Fibroblast of lung (primary cell): ENCODE measurements around the gene ENKUR. TPM values are rescaled to one million over a fixed set of nuclear protein-coding genes. Genes with fewer than 3 reads are reported as not detected.

Experiments used
- DNase-seq, 2 donors: peaks; one replicate each; pipeline versions ENCODE4 v3.0.0 to v3.0.0-alpha.2; 2010; ENCODE audit warnings: low read depth in 2 of 2
- H2AFZ ChIP-seq: 2 replicates; pipeline ENCODE4 v1.5.1; 2012; ENCODE audit warnings: low read length, control low read depth, inconsistent platforms
- H3K27ac ChIP-seq: 2 replicates; pipeline ENCODE4 v1.5.1; 2011; ENCODE audit warnings: low read length, control low read depth; ENCODE audit not compliant: insufficient read depth
- H3K27me3 ChIP-seq: 2 replicates; pipeline ENCODE4 v1.5.1; 2011; ENCODE audit warnings: mild to moderate bottlenecking, low read length; ENCODE audit not compliant: control insufficient read depth, insufficient read depth
- H3K36me3 ChIP-seq: 2 replicates; pipeline ENCODE4 v1.5.1; 2011; ENCODE audit warnings: low read length; ENCODE audit not compliant: control insufficient read depth, insufficient read depth
- H3K4me1 ChIP-seq: 2 replicates; pipeline ENCODE4 v1.5.1; 2011; ENCODE audit warnings: low read length; ENCODE audit not compliant: control insufficient read depth, insufficient read depth; ENCODE audit errors: extremely low read depth
- H3K4me2 ChIP-seq: 2 replicates; pipeline ENCODE4 v1.5.1; 2011; ENCODE audit warnings: low read length, control low read depth; ENCODE audit not compliant: insufficient read depth; ENCODE audit errors: extremely low read depth
- H3K4me3 ChIP-seq, 4 experiments: fragments of 200-600 bp in 1 of 4; sonication (generic) in 1 of 4; replicated peaks in 1 of 4; 2 replicates each; pipeline ENCODE4 v1.5.1; 2011 to 2016; ENCODE audit warnings: low read length in 4 of 4, low read depth in 3 of 4, mild to moderate bottlenecking in 3 of 4, control low read depth in 2 of 4, inconsistent platforms in 1 of 4, mixed read lengths in 1 of 4; ENCODE audit not compliant: insufficient read depth in 1 of 4; ENCODE audit errors: control extremely low read depth in 1 of 4
- H3K79me2 ChIP-seq: 2 replicates; pipeline ENCODE4 v1.5.1; 2012; ENCODE audit warnings: mild to moderate bottlenecking, low read length, inconsistent platforms; ENCODE audit not compliant: control insufficient read depth, insufficient read depth
- H3K9ac ChIP-seq: 2 replicates; pipeline ENCODE4 v1.5.1; 2011; ENCODE audit warnings: mild to moderate bottlenecking, low read length, control low read depth; ENCODE audit not compliant: insufficient read depth
- H3K9me3 ChIP-seq: 2 replicates; pipeline ENCODE4 v1.5.1; 2012; ENCODE audit warnings: low read depth, low read length; ENCODE audit not compliant: control insufficient read depth, insufficient read depth
- H4K20me1 ChIP-seq: 2 replicates; pipeline ENCODE4 v1.5.1; 2011; ENCODE audit warnings: low read length; ENCODE audit not compliant: control insufficient read depth, insufficient read depth; ENCODE audit errors: extremely low read depth
- EZH2 ChIP-seq: IDR thresholded peaks from 2 replicates; pipeline ENCODE4 v1.5.1; 2012; ENCODE audit warnings: low read length, control low read depth, mild to moderate bottlenecking; ENCODE audit errors: missing control alignments
- polyA plus RNA-seq, 2 donors: library from polyadenylated mRNA; depleted of rRNA in 1 of 2; stranded (reverse) in 1 of 2; unstranded in 1 of 2; fragments of >200 nt; gene quantifications; 2 replicates each; pipeline ENCODE4 v1.2.1, GENCODE V29; 2011 to 2012; ENCODE audit warnings: missing spikeins in 1 of 2
- total RNA-seq: library from RNA; depleted of rRNA; stranded (reverse); fragments of >200 nt; gene quantifications from 2 replicates; pipeline ENCODE4 v1.2.1, GENCODE V29; 2014
- TF ChIP-seq, protein P1 (sequence below), 2 donors: IDR thresholded peaks in 1 of 2; conservative IDR thresholded peaks in 1 of 2; 1 replicate in 1 of 2; 2 replicates in 1 of 2; pipeline ENCODE4 v1.5.1; 2011 to 2012; ENCODE audit warnings: low read length in 2 of 2, control low read depth in 1 of 2, inconsistent platforms in 1 of 2, low read depth in 1 of 2, mild to moderate bottlenecking in 1 of 2

ENKUR gene
- total and polyA plus RNA-seq, 2 donors (not counting 1 experiment from before 2014, with no cell fraction given) = 0.06 to 0.17 TPM

DNA sequence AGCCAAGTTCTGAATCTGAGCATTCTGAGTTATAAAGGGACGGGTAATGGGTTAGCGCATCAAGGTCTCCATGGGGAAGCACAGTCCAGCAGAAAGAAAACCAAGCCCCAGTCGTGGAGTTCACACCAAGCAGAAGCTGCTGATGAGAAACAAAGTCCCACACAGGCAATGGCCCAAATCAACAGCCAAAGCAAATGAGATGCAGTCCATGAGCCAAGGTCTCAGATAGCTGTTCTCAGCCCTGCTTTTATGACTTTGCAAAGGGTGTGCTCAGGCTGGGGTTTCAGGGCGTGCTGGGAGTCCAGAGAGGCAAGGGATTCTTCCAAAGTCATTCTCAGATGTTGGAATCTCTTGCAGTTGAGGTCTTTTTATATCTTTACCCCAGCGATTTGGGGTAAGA, 32.5 kb upstream of the ENKUR start:
- Histone ChIP-seq H3K4me2 (no peak overlapping the region), H3K27ac (no peak overlapping the region), H3K9me3 (no peaks in the 10 kb centered on the region), H2AFZ (no peak overlapping the region), H3K4me1 (no peaks in the 10 kb centered on the region), H3K9ac (no peak overlapping the region), H3K79me2 (no peaks in the 10 kb centered on the region), H3K4me3 (no peak overlapping the region), H4K20me1 (no peaks in the 10 kb centered on the region), H3K27me3 (no peaks in the 10 kb centered on the region), H3K36me3 (no peaks in the 10 kb centered on the region)
- no peak for TF ChIP-seq EZH2
- TF ChIP-seq, protein P1, sequence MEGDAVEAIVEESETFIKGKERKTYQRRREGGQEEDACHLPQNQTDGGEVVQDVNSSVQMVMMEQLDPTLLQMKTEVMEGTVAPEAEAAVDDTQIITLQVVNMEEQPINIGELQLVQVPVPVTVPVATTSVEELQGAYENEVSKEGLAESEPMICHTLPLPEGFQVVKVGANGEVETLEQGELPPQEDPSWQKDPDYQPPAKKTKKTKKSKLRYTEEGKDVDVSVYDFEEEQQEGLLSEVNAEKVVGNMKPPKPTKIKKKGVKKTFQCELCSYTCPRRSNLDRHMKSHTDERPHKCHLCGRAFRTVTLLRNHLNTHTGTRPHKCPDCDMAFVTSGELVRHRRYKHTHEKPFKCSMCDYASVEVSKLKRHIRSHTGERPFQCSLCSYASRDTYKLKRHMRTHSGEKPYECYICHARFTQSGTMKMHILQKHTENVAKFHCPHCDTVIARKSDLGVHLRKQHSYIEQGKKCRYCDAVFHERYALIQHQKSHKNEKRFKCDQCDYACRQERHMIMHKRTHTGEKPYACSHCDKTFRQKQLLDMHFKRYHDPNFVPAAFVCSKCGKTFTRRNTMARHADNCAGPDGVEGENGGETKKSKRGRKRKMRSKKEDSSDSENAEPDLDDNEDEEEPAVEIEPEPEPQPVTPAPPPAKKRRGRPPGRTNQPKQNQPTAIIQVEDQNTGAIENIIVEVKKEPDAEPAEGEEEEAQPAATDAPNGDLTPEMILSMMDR (conservative IDR thresholded peaks at IDR 0.05 in 1 of 2, IDR thresholded peaks at IDR 0.05 in 1 of 2; ENCODE audit: low read depth in 1 of 2, low read length in 2 of 2) = no peak
- DNase-seq = peak in 1 of 2 donors; percentile 13

DNA sequence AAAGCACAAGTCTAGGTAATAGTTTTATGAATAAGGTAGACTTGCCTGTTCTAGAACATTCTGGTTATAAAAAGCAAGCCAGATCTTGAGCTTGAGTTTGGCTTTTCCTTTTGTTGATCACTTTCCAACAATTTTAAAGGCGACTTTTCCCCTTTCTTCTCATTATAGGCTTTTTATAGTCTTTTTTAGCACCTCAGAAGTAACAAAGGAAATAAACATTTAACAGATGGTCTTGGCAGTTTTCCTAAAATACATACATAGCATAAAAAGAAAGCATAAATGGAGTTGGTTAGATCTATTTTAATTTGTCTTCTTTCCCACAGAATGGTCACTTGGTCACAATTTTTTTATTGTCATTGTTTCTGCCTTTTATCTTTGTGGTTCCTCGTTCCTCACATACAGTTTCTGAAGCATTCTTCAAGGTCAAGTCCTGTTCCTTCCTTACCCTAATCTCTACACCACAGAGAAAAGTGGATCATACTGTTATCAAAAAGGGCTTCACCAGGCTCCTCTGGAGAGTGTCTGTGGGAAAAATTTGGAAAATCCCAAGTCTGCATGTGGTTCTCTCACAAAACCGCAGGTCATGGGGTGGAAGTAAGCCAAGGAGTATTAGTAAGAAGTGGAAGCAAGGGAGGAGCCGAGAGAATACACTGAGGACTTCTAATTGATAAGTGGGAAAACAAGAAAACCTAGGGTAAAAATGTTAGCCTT, 31.8 kb upstream of the ENKUR start:
- H3K4me1 ChIP-seq = no peaks in the 10 kb centered on the region
- H3K27ac ChIP-seq = no peak overlapping the region
- H3K9ac ChIP-seq = no peak overlapping the region
- no peaks in the 10 kb centered on the region for H4K20me1 ChIP-seq
- no peaks in the 10 kb centered on the region for H3K79me2 ChIP-seq
- DNase-seq = peak; percentile 28 to 94
- TF ChIP-seq EZH2 = no peak
- TF ChIP-seq, protein P1 (conservative IDR thresholded peaks at IDR 0.05 in 1 of 2, IDR thresholded peaks at IDR 0.05 in 1 of 2; ENCODE audit: low read depth in 1 of 2, low read length in 2 of 2) = no peak
- no peak overlapping the region for H3K4me3 ChIP-seq
- no peak overlapping the region for H2AFZ ChIP-seq
- H3K4me2 ChIP-seq = no peak overlapping the region
- no peaks in the 10 kb centered on the region for H3K27me3 ChIP-seq
- no peaks in the 10 kb centered on the region for H3K36me3 ChIP-seq
- H3K9me3 ChIP-seq = no peaks in the 10 kb centered on the region

DNA sequence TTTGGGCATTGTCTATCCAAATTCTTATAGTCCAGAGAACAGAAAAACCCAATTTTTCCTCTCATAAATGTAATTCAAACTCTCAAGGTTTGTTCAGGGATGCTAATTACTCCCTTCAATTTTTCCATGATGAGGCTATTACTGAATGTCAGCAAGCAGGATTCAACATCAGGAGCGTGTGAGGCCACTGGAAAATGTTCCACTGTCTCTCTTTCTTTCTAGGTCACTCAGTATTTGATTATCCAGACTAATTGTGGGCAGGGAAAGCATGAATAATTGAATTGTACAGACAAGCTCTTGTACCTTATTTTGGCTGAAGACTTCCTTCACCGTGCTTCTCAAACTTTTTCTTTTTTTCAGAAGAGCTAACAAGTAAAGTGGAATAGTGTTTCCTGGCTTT, 31.1 kb upstream of the ENKUR start:
- no peak overlapping the region for H3K27ac ChIP-seq
- H4K20me1 ChIP-seq = no peaks in the 10 kb centered on the region
- no peak overlapping the region for H3K4me2 ChIP-seq
- no peaks in the 10 kb centered on the region for H3K9me3 ChIP-seq
- DNase-seq = peak in 1 of 2 donors; percentile 25
- no peaks in the 10 kb centered on the region for H3K4me1 ChIP-seq
- no peaks in the 10 kb centered on the region for H3K79me2 ChIP-seq
- H3K36me3 ChIP-seq = no peaks in the 10 kb centered on the region
- H2AFZ ChIP-seq = no peak overlapping the region
- no peak for TF ChIP-seq EZH2
- TF ChIP-seq, protein P1 (conservative IDR thresholded peaks at IDR 0.05 in 1 of 2, IDR thresholded peaks at IDR 0.05 in 1 of 2; ENCODE audit: low read depth in 1 of 2, low read length in 2 of 2) = no peak
- H3K4me3 ChIP-seq = no peak overlapping the region
- no peak overlapping the region for H3K9ac ChIP-seq
- no peaks in the 10 kb centered on the region for H3K27me3 ChIP-seq
